HEK293 (cell line): ENCODE results near the gene ELOVL1.

ENCODE experiments used
- CTCF ChIA-PET: fragments of 350-600 bp; formaldehyde crosslinking; extraction: SDS; loops from one replicate; lab custom pipeline; 2021; ENCODE audit warnings: antibody characterized with exemption; lab: Yijun Ruan, JAX
- POLR2A ChIA-PET: fragments of 300-600 bp; formaldehyde crosslinking; extraction: SDS; loops from one replicate; lab custom pipeline; 2020; ENCODE audit warnings: antibody characterized with exemption, inconsistent platforms; lab: Yijun Ruan, JAX
- H3K27ac ChIP-seq: fragments of 200-500 bp; sonication (Bioruptor generic); 2 replicates; pipeline ENCODE4 v1.5.1; 2014; ENCODE audit warnings: low read depth, low read length, control low read depth, inconsistent platforms; ENCODE audit errors: extremely low read depth
- H3K36me3 ChIP-seq, 2 experiments: fragments of 200-500 bp in 1 of 2; sonication (Bioruptor generic) in 1 of 2; 1 replicate in 1 of 2; 2 replicates in 1 of 2; pipeline ENCODE4 v1.5.1; 2014 to 2017; ENCODE audit warnings: inconsistent platforms in 2 of 2, low read length in 2 of 2; ENCODE audit not compliant: control insufficient read depth in 2 of 2, insufficient read depth in 1 of 2
- H3K4me1 ChIP-seq: fragments of 200-500 bp; sonication (Bioruptor generic); 2 replicates; pipeline ENCODE4 v1.5.1; 2014; ENCODE audit warnings: mild to moderate bottlenecking, low read length, inconsistent platforms; ENCODE audit not compliant: control insufficient read depth, insufficient read depth
- H3K4me3 ChIP-seq: 2 replicates; pipeline ENCODE4 v1.5.1; 2011; ENCODE audit warnings: low read depth, mild to moderate bottlenecking, control low read depth, low read length, moderate library complexity
- H3K9me3 ChIP-seq: fragments of 200-500 bp; sonication (Bioruptor generic); 2 replicates; pipeline ENCODE4 v1.5.1; 2014; ENCODE audit warnings: low read depth, low read length, inconsistent platforms; ENCODE audit not compliant: control insufficient read depth, insufficient read depth
- HOXA7 ChIP-seq: sonication (generic); formaldehyde crosslinking; IDR thresholded peaks from 2 replicates; pipeline ENCODE4 v1.8.1; 2022; ENCODE audit warnings: missing genetic modification reagents, borderline replicate concordance
- IKZF3 ChIP-seq: fragments of 450-650 bp; IDR thresholded peaks from 2 replicates; pipeline ENCODE4 v1.5.0; 2018; ENCODE audit warnings: missing biosample characterization, mild to moderate bottlenecking, missing genetic modification characterization, moderate library complexity
- KLF10 ChIP-seq: fragments of 450-650 bp; IDR thresholded peaks from 2 replicates; pipeline ENCODE4 v1.5.1; 2018; ENCODE audit warnings: missing biosample characterization, mild to moderate bottlenecking, missing genetic modification characterization
- PRDM1 ChIP-seq: fragments of 450-650 bp; formaldehyde crosslinking; IDR thresholded peaks from 2 replicates; pipeline ENCODE4; 2016; ENCODE audit warnings: missing biosample characterization, missing genetic modification characterization
- YY1 ChIP-seq: fragments of 450-650 bp; formaldehyde crosslinking; IDR thresholded peaks from 2 replicates; pipeline ENCODE4 v1.5.1; 2018; ENCODE audit warnings: missing biosample characterization, missing genetic modification characterization
- ZNF157 ChIP-seq: fragments of 450-650 bp; formaldehyde crosslinking; IDR thresholded peaks from 2 replicates; pipeline ENCODE4 v1.5.1; 2016; ENCODE audit warnings: missing biosample characterization, missing genetic modification characterization
- ZNF174 ChIP-seq: fragments of 450-650 bp; formaldehyde crosslinking; IDR thresholded peaks from 2 replicates; pipeline ENCODE4 v1.5.0; 2017; ENCODE audit warnings: missing biosample characterization, mild to moderate bottlenecking, missing genetic modification characterization
- ZNF23 ChIP-seq: fragments of 450-650 bp; formaldehyde crosslinking; IDR thresholded peaks from 2 replicates; pipeline ENCODE4 v1.5.1; 2016; ENCODE audit warnings: missing biosample characterization, missing genetic modification characterization, borderline replicate concordance
- ZNF341 ChIP-seq: fragments of 450-650 bp; formaldehyde crosslinking; IDR thresholded peaks from 2 replicates; pipeline ENCODE4; 2016; ENCODE audit warnings: low read depth, missing biosample characterization, missing genetic modification characterization
- ZNF366 ChIP-seq: fragments of 450-650 bp; formaldehyde crosslinking; conservative IDR thresholded peaks from 2 replicates; pipeline ENCODE4 v1.5.1; 2016; ENCODE audit warnings: missing biosample characterization, missing genetic modification characterization
- ZNF521 ChIP-seq: fragments of 450-650 bp; formaldehyde crosslinking; IDR thresholded peaks from 2 replicates; pipeline ENCODE4 v1.5.1; 2017; ENCODE audit warnings: missing biosample characterization, mild to moderate bottlenecking, missing genetic modification characterization
- ZNF549 ChIP-seq: fragments of 450-650 bp; IDR thresholded peaks from 2 replicates; pipeline ENCODE4 v1.5.1; 2018; ENCODE audit warnings: missing biosample characterization, missing genetic modification characterization, mild to moderate bottlenecking, inconsistent platforms, moderate library complexity
- ZNF623 ChIP-seq: fragments of 450-650 bp; formaldehyde crosslinking; IDR thresholded peaks from 2 replicates; pipeline ENCODE4 v1.5.1; 2016; ENCODE audit warnings: missing biosample characterization, missing genetic modification characterization
- ZNF629 ChIP-seq: fragments of 450-650 bp; formaldehyde crosslinking; IDR thresholded peaks from 2 replicates; pipeline ENCODE4 v1.5.1; 2017; ENCODE audit warnings: missing biosample characterization, missing genetic modification characterization
- TF ChIP-seq, protein P1 (sequence below): fragments of 450-650 bp; formaldehyde crosslinking; IDR thresholded peaks from 2 replicates; pipeline ENCODE4 v1.5.1; 2016; ENCODE audit warnings: missing biosample characterization, missing genetic modification characterization
- TF ChIP-seq, protein P2 (sequence below): fragments of 450-650 bp; formaldehyde crosslinking; IDR thresholded peaks from 2 replicates; pipeline ENCODE4 v1.5.1; 2016; ENCODE audit warnings: missing biosample characterization, missing genetic modification characterization
- TF ChIP-seq, protein P3 (sequence below): fragments of 450-650 bp; IDR thresholded peaks from 2 replicates; pipeline ENCODE4 v1.5.1; 2018; ENCODE audit warnings: missing biosample characterization, mild to moderate bottlenecking, missing genetic modification characterization
- TF ChIP-seq, protein P4 (sequence below): fragments of 450-650 bp; formaldehyde crosslinking; IDR thresholded peaks from 2 replicates; pipeline ENCODE4; 2016; ENCODE audit warnings: missing biosample characterization, missing genetic modification characterization
- TF ChIP-seq, protein P5 (sequence below): fragments of 450-650 bp; formaldehyde crosslinking; IDR thresholded peaks from 2 replicates; pipeline ENCODE4 v1.5.1; 2016; ENCODE audit warnings: missing biosample characterization, missing genetic modification characterization
- TF ChIP-seq, protein P6 (sequence below): fragments of 450-650 bp; formaldehyde crosslinking; IDR thresholded peaks from 2 replicates; pipeline ENCODE4 v1.5.1; 2016; ENCODE audit warnings: missing biosample characterization, missing genetic modification characterization, low read depth

The ELOVL1 gene

DNA sequence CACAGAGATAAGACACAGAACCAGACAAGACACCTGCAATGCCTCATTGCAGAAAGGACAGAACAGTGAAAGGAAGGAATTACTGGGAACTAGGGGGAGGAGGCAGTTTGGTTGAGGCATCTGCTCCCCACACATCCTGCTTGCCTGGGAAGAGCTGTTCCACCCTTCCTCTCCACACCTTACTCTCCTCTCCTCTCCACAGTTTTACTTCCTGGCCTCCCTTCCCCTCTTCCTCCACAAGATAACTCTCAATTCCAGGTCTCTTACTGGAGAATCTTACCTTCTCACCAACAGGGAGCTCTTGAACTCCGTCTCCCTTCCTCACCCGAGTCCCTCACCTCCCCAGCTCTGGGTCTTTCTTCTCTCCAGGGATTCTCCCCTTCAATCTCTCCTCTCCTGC is 2.1 kb downstream of the ELOVL1 start:
- ChIA-PET POLR2A (interaction anchor here (1.1 kb wide), 1 partner anchor 342 kb away, joined by 4 read pairs; the partner anchor contains the start of gene ST3GAL3), CTCF (no interaction called here)
- peaks cover 17 to 53% of the 10 kb centered on the region in 2 experiments for H3K36me3 ChIP-seq
- H3K9me3 ChIP-seq: no peaks in the 10 kb centered on the region
- TF ChIP-seq HOXA7 (CRISPR knock-in tag): no peak
- TF ChIP-seq ZNF174 (tag by site-specific recombination): no peak
- peak; percentile 66; the same call in 1 of the 2 replicates for TF ChIP-seq PRDM1 (tag by site-specific recombination)
- peak; percentile 55 for TF ChIP-seq ZNF366 (tag by site-specific recombination)
- TF ChIP-seq ZNF341 (tag by site-specific recombination): peak; percentile 62
- peaks cover 7% of the 10 kb centered on the region for H3K4me1 ChIP-seq
- H3K4me3 ChIP-seq: no peak overlapping the region
- H3K27ac ChIP-seq: no peak overlapping the region

DNA sequence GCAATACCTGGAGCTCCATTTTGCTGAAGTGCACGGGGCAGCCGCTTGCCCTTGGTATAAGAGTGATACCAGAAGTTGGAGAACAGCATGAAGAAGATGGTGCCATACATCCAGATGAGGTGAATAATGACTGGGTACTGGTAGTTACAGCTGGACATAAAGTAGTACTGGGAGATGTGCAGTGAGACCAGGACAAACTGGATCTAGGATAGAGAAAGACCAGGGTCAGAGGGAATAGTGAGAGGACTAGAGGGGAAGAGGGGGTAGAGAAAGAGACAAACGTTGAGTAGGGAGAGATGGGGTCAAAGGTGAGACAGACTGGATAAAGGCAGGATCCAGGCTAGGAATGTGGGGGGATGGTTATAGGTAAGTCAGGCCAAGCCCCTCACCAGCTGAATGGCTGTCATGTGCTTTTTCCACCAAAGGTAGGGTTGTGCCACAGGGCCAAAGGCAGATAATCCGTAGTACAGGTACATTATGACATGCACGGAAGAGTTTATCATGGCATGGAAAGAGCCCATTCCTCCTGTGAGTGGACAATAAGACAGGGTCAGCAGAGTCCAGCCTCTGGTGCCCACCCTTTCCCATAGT is 3.8 kb downstream of the ELOVL1 start:
- H3K27ac ChIP-seq: no peak overlapping the region
- POLR2A ChIA-PET: interaction anchor here (0.6 to 1.4 kb wide), 4 partner anchors 9 to 246 kb away, joined by 3 to 5 read pairs (median 4); no protein-coding TSS in a partner anchor
- peaks cover 17 to 69% of the 10 kb centered on the region in 2 experiments for H3K36me3 ChIP-seq
- no peaks in the 10 kb centered on the region for H3K9me3 ChIP-seq
- TF ChIP-seq, protein P1, sequence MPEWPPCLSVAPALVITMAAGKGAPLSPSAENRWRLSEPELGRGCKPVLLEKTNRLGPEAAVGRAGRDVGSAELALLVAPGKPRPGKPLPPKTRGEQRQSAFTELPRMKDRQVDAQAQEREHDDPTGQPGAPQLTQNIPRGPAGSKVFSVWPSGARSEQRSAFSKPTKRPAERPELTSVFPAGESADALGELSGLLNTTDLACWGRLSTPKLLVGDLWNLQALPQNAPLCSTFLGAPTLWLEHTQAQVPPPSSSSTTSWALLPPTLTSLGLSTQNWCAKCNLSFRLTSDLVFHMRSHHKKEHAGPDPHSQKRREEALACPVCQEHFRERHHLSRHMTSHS (tag by site-specific recombination): no peak
- TF ChIP-seq ZNF549 (no peak), ZNF366 (tag by site-specific recombination) (no peak), YY1 (no peak), ZNF629 (tag by site-specific recombination) (no peak), KLF10 (tag by site-specific recombination) (no peak)
- TF ChIP-seq, protein P2, sequence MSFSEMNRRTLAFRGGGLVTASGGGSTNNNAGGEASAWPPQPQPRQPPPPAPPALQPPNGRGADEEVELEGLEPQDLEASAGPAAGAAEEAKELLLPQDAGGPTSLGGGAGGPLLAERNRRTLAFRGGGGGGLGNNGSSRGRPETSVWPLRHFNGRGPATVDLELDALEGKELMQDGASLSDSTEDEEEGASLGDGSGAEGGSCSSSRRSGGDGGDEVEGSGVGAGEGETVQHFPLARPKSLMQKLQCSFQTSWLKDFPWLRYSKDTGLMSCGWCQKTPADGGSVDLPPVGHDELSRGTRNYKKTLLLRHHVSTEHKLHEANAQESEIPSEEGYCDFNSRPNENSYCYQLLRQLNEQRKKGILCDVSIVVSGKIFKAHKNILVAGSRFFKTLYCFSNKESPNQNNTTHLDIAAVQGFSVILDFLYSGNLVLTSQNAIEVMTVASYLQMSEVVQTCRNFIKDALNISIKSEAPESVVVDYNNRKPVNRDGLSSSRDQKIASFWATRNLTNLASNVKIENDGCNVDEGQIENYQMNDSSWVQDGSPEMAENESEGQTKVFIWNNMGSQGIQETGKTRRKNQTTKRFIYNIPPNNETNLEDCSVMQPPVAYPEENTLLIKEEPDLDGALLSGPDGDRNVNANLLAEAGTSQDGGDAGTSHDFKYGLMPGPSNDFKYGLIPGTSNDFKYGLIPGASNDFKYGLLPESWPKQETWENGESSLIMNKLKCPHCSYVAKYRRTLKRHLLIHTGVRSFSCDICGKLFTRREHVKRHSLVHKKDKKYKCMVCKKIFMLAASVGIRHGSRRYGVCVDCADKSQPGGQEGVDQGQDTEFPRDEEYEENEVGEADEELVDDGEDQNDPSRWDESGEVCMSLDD (tag by site-specific recombination): no peak
- TF ChIP-seq, protein P3, sequence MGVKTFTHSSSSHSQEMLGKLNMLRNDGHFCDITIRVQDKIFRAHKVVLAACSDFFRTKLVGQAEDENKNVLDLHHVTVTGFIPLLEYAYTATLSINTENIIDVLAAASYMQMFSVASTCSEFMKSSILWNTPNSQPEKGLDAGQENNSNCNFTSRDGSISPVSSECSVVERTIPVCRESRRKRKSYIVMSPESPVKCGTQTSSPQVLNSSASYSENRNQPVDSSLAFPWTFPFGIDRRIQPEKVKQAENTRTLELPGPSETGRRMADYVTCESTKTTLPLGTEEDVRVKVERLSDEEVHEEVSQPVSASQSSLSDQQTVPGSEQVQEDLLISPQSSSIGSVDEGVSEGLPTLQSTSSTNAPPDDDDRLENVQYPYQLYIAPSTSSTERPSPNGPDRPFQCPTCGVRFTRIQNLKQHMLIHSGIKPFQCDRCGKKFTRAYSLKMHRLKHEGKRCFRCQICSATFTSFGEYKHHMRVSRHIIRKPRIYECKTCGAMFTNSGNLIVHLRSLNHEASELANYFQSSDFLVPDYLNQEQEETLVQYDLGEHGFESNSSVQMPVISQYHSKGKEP (tag by site-specific recombination): no peak
- H3K4me3 ChIP-seq: no peak overlapping the region
- peaks cover 8% of the 10 kb centered on the region for H3K4me1 ChIP-seq
- CTCF ChIA-PET: interaction anchor here (0.7 to 1.1 kb wide), 2 partner anchors 23 to 756 kb away, joined by 3 read pairs; no protein-coding TSS in a partner anchor

DNA sequence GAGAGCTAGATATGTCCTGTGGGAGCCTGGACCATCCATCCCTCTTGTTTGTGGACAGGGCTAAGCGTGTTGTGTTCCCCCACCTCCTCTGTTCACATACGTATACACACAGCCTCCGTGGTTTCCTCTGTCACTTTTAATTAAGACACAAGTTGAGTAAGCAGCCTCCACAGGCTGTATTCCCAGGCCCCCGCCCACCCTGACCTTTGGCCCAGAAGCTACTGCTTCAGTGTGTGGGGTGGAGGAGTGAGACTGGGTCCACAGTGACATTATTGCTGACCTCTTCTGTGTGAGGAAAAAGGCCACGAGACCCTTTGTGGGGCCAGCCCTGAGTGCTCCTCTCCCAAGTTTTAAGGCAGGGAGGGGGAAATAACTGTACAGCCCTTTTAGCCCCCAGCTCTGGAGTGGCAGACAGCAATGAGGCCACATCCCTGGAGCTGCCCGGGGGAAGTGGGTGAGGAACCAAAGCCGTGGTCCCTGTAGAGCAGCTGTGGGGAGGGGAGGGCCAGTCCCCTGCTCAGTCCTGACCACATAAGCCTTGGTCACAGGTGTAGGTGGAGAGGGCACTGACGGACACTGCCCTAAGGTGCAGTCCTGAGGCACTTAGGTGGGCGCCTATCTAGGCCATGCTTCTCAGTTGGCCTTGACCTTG is 4.4 kb downstream of the ELOVL1 start:
- Histone ChIP-seq H3K27ac (no peak overlapping the region), H3K4me3 (no peak overlapping the region), H3K36me3 (peaks cover 17 to 69% of the 10 kb centered on the region in 2 experiments), H3K4me1 (peaks cover 8% of the 10 kb centered on the region), H3K9me3 (no peaks in the 10 kb centered on the region)
- ChIA-PET CTCF (interaction anchor here (0.7 to 1.1 kb wide), 2 partner anchors 23 to 757 kb away, joined by 3 read pairs; no protein-coding TSS in a partner anchor), POLR2A (interaction anchor here (0.6 to 1.4 kb wide), 4 partner anchors 9 to 247 kb away, joined by 3 to 5 read pairs (median 4); no protein-coding TSS in a partner anchor)
- TF ChIP-seq ZNF623: no peak
- TF ChIP-seq, protein P4, sequence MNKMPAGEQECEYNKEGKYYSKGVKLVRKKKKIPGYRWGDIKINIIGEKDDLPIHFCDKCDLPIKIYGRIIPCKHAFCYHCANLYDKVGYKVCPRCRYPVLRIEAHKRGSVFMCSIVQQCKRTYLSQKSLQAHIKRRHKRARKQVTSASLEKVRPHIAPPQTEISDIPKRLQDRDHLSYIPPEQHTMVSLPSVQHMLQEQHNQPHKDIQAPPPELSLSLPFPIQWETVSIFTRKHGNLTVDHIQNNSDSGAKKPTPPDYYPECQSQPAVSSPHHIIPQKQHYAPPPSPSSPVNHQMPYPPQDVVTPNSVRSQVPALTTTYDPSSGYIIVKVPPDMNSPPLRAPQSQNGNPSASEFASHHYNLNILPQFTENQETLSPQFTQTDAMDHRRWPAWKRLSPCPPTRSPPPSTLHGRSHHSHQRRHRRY (tag by site-specific recombination): no peak
- no peak for TF ChIP-seq ZNF157 (tag by site-specific recombination)
- TF ChIP-seq ZNF23 (tag by site-specific recombination): no peak
- no peak for TF ChIP-seq IKZF3 (tag by site-specific recombination)
- TF ChIP-seq, protein P5, sequence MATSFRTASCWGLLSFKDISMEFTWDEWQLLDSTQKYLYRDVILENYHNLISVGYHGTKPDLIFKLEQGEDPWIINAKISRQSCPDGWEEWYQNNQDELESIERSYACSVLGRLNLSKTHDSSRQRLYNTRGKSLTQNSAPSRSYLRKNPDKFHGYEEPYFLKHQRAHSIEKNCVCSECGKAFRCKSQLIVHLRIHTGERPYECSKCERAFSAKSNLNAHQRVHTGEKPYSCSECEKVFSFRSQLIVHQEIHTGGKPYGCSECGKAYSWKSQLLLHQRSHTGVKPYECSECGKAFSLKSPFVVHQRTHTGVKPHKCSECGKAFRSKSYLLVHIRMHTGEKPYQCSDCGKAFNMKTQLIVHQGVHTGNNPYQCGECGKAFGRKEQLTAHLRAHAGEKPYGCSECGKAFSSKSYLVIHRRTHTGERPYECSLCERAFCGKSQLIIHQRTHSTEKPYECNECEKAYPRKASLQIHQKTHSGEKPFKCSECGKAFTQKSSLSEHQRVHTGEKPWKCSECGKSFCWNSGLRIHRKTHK: no peak
- TF ChIP-seq, protein P6, sequence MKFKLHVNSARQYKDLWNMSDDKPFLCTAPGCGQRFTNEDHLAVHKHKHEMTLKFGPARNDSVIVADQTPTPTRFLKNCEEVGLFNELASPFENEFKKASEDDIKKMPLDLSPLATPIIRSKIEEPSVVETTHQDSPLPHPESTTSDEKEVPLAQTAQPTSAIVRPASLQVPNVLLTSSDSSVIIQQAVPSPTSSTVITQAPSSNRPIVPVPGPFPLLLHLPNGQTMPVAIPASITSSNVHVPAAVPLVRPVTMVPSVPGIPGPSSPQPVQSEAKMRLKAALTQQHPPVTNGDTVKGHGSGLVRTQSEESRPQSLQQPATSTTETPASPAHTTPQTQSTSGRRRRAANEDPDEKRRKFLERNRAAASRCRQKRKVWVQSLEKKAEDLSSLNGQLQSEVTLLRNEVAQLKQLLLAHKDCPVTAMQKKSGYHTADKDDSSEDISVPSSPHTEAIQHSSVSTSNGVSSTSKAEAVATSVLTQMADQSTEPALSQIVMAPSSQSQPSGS: no peak
- TF ChIP-seq ZNF521 (tag by site-specific recombination): no peak
